Measurements from ENCODE around the gene IRAG1. TPM values are rescaled to one million over a fixed set of nuclear protein-coding genes. Genes with fewer than 3 reads are reported as not detected.

The IRAG1 gene
- total and polyA plus RNA-seq, 2 of the 13 experiments (the other 11 are each of a cell fraction or from before 2014, with no cell fraction given), result 0.13 to 0.20 TPM

DNA sequence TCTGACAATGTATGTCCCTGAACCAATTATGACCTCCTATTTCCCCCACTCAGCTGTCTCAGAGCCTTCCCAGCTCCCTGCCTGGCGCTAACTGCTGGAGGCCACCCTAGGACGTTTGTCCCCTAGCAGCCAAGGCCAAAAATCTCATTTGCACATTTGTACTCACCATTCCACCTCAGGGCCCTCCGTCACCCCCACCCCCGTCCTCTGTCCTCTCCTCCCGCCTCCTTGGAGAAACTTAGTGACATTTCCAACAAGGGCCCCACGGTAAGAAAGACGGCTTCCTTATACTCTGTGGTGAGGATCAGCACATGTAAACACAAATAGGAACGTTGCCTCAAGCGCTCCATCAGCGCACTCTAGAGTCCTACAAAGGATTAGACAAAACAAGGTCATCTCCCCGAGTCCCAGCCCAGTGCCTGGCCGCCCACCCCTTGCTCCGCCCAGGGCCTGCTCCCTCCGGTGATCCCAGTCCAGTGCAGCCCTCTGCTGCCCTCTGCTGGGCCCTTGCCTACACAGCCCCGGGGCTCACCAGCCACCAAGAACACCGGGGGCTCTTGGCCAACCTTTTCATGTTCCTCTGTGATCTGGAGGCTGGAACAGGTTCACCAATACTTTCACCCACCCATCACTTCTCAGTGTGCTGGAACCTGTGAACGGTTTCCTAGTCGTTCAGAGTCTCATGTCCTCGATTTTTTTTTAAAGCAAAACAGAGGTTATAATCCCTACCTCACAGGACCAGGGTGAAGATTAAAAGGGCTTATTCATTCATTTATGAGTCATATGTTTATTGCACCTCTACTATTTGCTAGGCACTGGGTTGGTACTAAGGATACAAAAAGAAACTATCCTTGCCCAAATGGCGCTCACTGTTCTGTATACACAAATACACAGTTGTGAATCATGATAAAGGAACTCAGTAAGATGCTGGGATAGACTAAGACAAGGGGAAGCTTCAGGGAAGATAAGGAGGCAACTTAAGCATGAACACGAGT is 42.2 kb upstream of the IRAG1 start (continued):
- TF ChIP-seq JDP2 (CRISPR knock-in tag; IDR thresholded peaks at IDR 0.05; ENCODE audit: borderline replicate concordance) (no peak), ZNF775 (CRISPR knock-in tag; IDR thresholded peaks at IDR 0.05; ENCODE audit: borderline replicate concordance) (no peak), TAF15 (IDR thresholded peaks at IDR 0.05; ENCODE audit: low read depth, low read length, poor library complexity, severe bottlenecking) (no peak), SMARCC2 (IDR thresholded peaks at IDR 0.05) (no peak), MYC (CRISPR knock-in tag; IDR thresholded peaks at IDR 0.05; ENCODE audit: borderline replicate concordance) (no peak), AKAP8 (CRISPR knock-in tag; IDR thresholded peaks at IDR 0.05) (no peak), HIVEP1 (CRISPR knock-in tag; IDR thresholded peaks at IDR 0.05) (no peak), TBP (CRISPR knock-in tag; IDR thresholded peaks at IDR 0.05) (no peak), THAP11 (CRISPR knock-in tag; IDR thresholded peaks at IDR 0.05) (peak; percentile 57), TGIF2 (CRISPR knock-in tag; IDR thresholded peaks at IDR 0.05) (0 out of 2 replicates have a peak, but pooled peaks have one; percentile 26), ZNF772 (CRISPR knock-in tag; IDR thresholded peaks at IDR 0.05) (no peak), ZNF704 (CRISPR knock-in tag; IDR thresholded peaks at IDR 0.05; ENCODE audit: borderline replicate concordance) (no peak), NKX3-1 (CRISPR knock-in tag; IDR thresholded peaks at IDR 0.05) (no peak), KLF9 (CRISPR knock-in tag; IDR thresholded peaks at IDR 0.05; ENCODE audit: low read depth) (no peak), USF2 (IDR thresholded peaks at IDR 0.05; ENCODE audit: low read depth, low read length) (no peak), USF2 (CRISPR knock-in tag; IDR thresholded peaks at IDR 0.05; ENCODE audit: borderline replicate concordance) (no peak), ZNF530 (CRISPR knock-in tag; IDR thresholded peaks at IDR 0.05; ENCODE audit: low read depth) (no peak), XRCC5 (optimal IDR thresholded peaks at IDR 0.05; ENCODE audit: low read length) (peak; percentile 92), ZNF563 (CRISPR knock-in tag; IDR thresholded peaks at IDR 0.05) (no peak), EP300 (IDR thresholded peaks at IDR 0.05; ENCODE audit: low read depth in 2 of 2, low read length in 2 of 2) (no peak), EP300 (CRISPR knock-in tag; IDR thresholded peaks at IDR 0.05; ENCODE audit: borderline replicate concordance) (no peak), SP4 (CRISPR knock-in tag; IDR thresholded peaks at IDR 0.05) (peak; percentile 60; the same call in 1 of the 2 replicates), SOX6 (IDR thresholded peaks at IDR 0.05) (no peak), SOX6 (CRISPR knock-in tag; IDR thresholded peaks at IDR 0.05) (peak; percentile 47; the same call in 1 of the 2 replicates)
- TF ChIP-seq, protein P1, sequence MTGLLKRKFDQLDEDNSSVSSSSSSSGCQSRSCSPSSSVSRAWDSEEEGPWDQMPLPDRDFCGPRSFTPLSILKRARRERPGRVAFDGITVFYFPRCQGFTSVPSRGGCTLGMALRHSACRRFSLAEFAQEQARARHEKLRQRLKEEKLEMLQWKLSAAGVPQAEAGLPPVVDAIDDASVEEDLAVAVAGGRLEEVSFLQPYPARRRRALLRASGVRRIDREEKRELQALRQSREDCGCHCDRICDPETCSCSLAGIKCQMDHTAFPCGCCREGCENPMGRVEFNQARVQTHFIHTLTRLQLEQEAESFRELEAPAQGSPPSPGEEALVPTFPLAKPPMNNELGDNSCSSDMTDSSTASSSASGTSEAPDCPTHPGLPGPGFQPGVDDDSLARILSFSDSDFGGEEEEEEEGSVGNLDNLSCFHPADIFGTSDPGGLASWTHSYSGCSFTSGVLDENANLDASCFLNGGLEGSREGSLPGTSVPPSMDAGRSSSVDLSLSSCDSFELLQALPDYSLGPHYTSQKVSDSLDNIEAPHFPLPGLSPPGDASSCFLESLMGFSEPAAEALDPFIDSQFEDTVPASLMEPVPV (CRISPR knock-in tag; IDR thresholded peaks at IDR 0.05), result peak; percentile 47; the same call in 1 of the 2 replicates
- TF ChIP-seq, protein P2, sequence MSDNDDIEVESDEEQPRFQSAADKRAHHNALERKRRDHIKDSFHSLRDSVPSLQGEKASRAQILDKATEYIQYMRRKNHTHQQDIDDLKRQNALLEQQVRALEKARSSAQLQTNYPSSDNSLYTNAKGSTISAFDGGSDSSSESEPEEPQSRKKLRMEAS (IDR thresholded peaks at IDR 0.05), result peak; percentile 25; the same call in 1 of the 2 replicates
